GM18861 (cell line): ENCODE results near the gene FOXK1.

Experiments used
- ATAC-seq: cut with Tn5 transposase; IDR thresholded peaks from one replicate; pipeline ENCODE4 v1.9.1; 2021; ENCODE audit not compliant: unreplicated experiment

Gene FOXK1

GRCh38 chr7:4720225-4720624 lies 38.1 kb downstream of the FOXK1 start:
- ATAC-seq = no peak

GRCh38 chr7:4722308-4722707 lies 40.2 kb downstream of the FOXK1 start:
- no peak for ATAC-seq

GRCh38 chr7:4722960-4723630 lies 41.0 kb downstream of the FOXK1 start:
- ATAC-seq = no peak

- no peak for ATAC-seq
These were observed 42.5 kb downstream of the FOXK1 start for GRCh38 chr7:4724648-4725013.

GRCh38 chr7:4725014-4725849 lies 43.1 kb downstream of the FOXK1 start:
- ATAC-seq = no peak

GRCh38 chr7:4725850-4726450 lies 43.9 kb downstream of the FOXK1 start:
- ATAC-seq = no peak

- no peak for ATAC-seq
These were observed 44.5 kb downstream of the FOXK1 start for GRCh38 chr7:4726566-4726965.

GRCh38 chr7:4727914-4728705 lies 46.0 kb downstream of the FOXK1 start:
- ATAC-seq = no peak

- no peak for ATAC-seq
These were observed 47.2 kb downstream of the FOXK1 start for GRCh38 chr7:4729266-4729665.

- no peak for ATAC-seq
These were observed 48.2 kb downstream of the FOXK1 start for GRCh38 chr7:4730276-4730675.

GRCh38 chr7:4730971-4731370 lies 48.9 kb downstream of the FOXK1 start:
- no peak for ATAC-seq

GRCh38 chr7:4731803-4732202 lies 49.7 kb downstream of the FOXK1 start:
- no peak for ATAC-seq

GRCh38 chr7:4733936-4734528 lies 51.9 kb downstream of the FOXK1 start:
- ATAC-seq = no peak

- no peak for ATAC-seq
These were observed 52.7 kb downstream of the FOXK1 start for GRCh38 chr7:4734587-4735345.

GRCh38 chr7:4737300-4737699 lies 55.2 kb downstream of the FOXK1 start:
- no peak for ATAC-seq

GRCh38 chr7:4738711-4739527 lies 56.8 kb downstream of the FOXK1 start:
- no peak for ATAC-seq

GRCh38 chr7:4739528-4739992 lies 57.5 kb downstream of the FOXK1 start:
- ATAC-seq = no peak

GRCh38 chr7:4740796-4741195 lies 58.7 kb downstream of the FOXK1 start:
- no peak for ATAC-seq

- ATAC-seq = no peak
These were observed 60.0 kb downstream of the FOXK1 start for GRCh38 chr7:4742051-4742573.
